ENCODE data around the gene MAB21L4. TPM values are rescaled to one million over a fixed set of nuclear protein-coding genes. Genes with fewer than 3 reads are reported as not detected.

MAB21L4 gene
- total and polyA plus RNA-seq, 2 experiments from 2014 or later = not detected

- no peak for TF ChIP-seq CTCF (IDR thresholded peaks at IDR 0.05; ENCODE audit: low read depth, low read length)
- DNase-seq (ENCODE audit: low read depth in 1 of 2, low spot score in 1 of 2) = no peak
- Histone ChIP-seq H3K4me3 (no peak overlapping the region), H3K27me3 (no peaks in the 10 kb centered on the region), H3K27ac (no peak overlapping the region), H3K9me3 (ENCODE audit: low read depth) (no peaks in the 10 kb centered on the region), H3K36me3 (no peaks in the 10 kb centered on the region), H3K4me1 (ENCODE audit: low read depth) (no peaks in the 10 kb centered on the region)
Observed at GRCh38 chr2:240930096-240930630, 34.2 kb upstream of the MAB21L4 start.

GRCh38 chr2:240929364-240930095 is 33.6 kb upstream of the MAB21L4 start:
- no peaks in the 10 kb centered on the region for H3K4me1 ChIP-seq (ENCODE audit: low read depth)
- no peak for DNase-seq (ENCODE audit: low read depth in 1 of 2, low spot score in 1 of 2)
- no peak for TF ChIP-seq CTCF (IDR thresholded peaks at IDR 0.05; ENCODE audit: low read depth, low read length)
- H3K4me3 ChIP-seq = no peak overlapping the region
- no peaks in the 10 kb centered on the region for H3K9me3 ChIP-seq (ENCODE audit: low read depth)
- H3K27me3 ChIP-seq = no peaks in the 10 kb centered on the region
- no peaks in the 10 kb centered on the region for H3K36me3 ChIP-seq
- H3K27ac ChIP-seq = no peak overlapping the region

- H3K9me3 ChIP-seq (ENCODE audit: low read depth) = no peaks in the 10 kb centered on the region
- H3K36me3 ChIP-seq = no peaks in the 10 kb centered on the region
- H3K4me3 ChIP-seq = no peak overlapping the region
- no peak for TF ChIP-seq CTCF (IDR thresholded peaks at IDR 0.05; ENCODE audit: low read depth, low read length)
- no peaks in the 10 kb centered on the region for H3K4me1 ChIP-seq (ENCODE audit: low read depth)
- H3K27me3 ChIP-seq = no peaks in the 10 kb centered on the region
- no peak overlapping the region for H3K27ac ChIP-seq
- no peak for DNase-seq (ENCODE audit: low read depth in 1 of 2, low spot score in 1 of 2)
Observed at GRCh38 chr2:240928476-240929363, 32.8 kb upstream of the MAB21L4 start.

GRCh38 chr2:240927390-240927781 is 31.4 kb upstream of the MAB21L4 start:
- H3K27ac ChIP-seq = no peak overlapping the region
- DNase-seq (ENCODE audit: low read depth in 1 of 2, low spot score in 1 of 2) = no peak
- H3K4me1 ChIP-seq (ENCODE audit: low read depth) = no peaks in the 10 kb centered on the region
- no peaks in the 10 kb centered on the region for H3K27me3 ChIP-seq
- no peak for TF ChIP-seq CTCF (IDR thresholded peaks at IDR 0.05; ENCODE audit: low read depth, low read length)
- no peaks in the 10 kb centered on the region for H3K36me3 ChIP-seq
- no peak overlapping the region for H3K4me3 ChIP-seq
- H3K9me3 ChIP-seq (ENCODE audit: low read depth) = no peaks in the 10 kb centered on the region

- H3K27ac ChIP-seq = peak overlapping the region; percentile 13
- H3K9me3 ChIP-seq (ENCODE audit: low read depth) = no peaks in the 10 kb centered on the region
- H3K4me1 ChIP-seq (ENCODE audit: low read depth) = no peaks in the 10 kb centered on the region
- no peak for TF ChIP-seq CTCF (IDR thresholded peaks at IDR 0.05; ENCODE audit: low read depth, low read length)
- DNase-seq (ENCODE audit: low read depth in 1 of 2, low spot score in 1 of 2) = peak; percentile 34 to 50
- no peaks in the 10 kb centered on the region for H3K27me3 ChIP-seq
- no peaks in the 10 kb centered on the region for H3K36me3 ChIP-seq
- no peak overlapping the region for H3K4me3 ChIP-seq
Observed at GRCh38 chr2:240926516-240927389, 30.8 kb upstream of the MAB21L4 start.

Data from cardiac muscle cell (in vitro differentiated cells and primary cell).